Right lobe of liver (tissue), 6 donors: ENCODE results near the gene ZNF425. TPM values are rescaled to one million over a fixed set of nuclear protein-coding genes. Genes with fewer than 3 reads are reported as not detected.
"Not testable (repeated sequence)": the region's sequence is repeated elsewhere in the genome, so short reads cannot be mapped to it uniquely, and the experiment has no call there.

Source experiments
- ATAC-seq, 4 donors: fragments of 200-7000 bp; cut with Tn5 transposase; one replicate each; pipeline ENCODE4 v1.9.1; 2020; ENCODE audit warnings: mild to moderate bottlenecking in 4 of 4, moderate library complexity in 4 of 4
- DNase-seq, 3 donors: peaks; one replicate each; pipeline ENCODE4 v3.0.0-alpha.2; 2020
- H3K27ac ChIP-seq, 3 donors: fragments of 200-600 bp; one replicate each; pipeline ENCODE4 v1.8.0; 2022
- H3K27me3 ChIP-seq, 2 donors: fragments of 200-600 bp; one replicate each; pipeline ENCODE4 v1.8.0; 2022
- H3K36me3 ChIP-seq, 4 donors: fragments of 200-600 bp; sonication (generic) in 1 of 4; one replicate each; pipeline versions ENCODE4 v1.5.1 to v1.8.0; 2017 to 2022; ENCODE audit warnings: control low read depth in 1 of 4
- H3K4me1 ChIP-seq, 4 donors: fragments of 200-600 bp; sonication (generic) in 1 of 4; one replicate each; pipeline versions ENCODE4 v1.5.1 to v1.8.0; 2017 to 2022; ENCODE audit warnings: control low read depth in 1 of 4
- H3K4me3 ChIP-seq, 3 donors: fragments of 200-600 bp; one replicate each; pipeline ENCODE4 v1.8.0; 2022
- H3K9me3 ChIP-seq, 4 donors: fragments of 200-600 bp; sonication (generic) in 1 of 4; one replicate each; pipeline versions ENCODE4 v1.5.1 to v1.8.0; 2017 to 2022; ENCODE audit warnings: control low read depth in 1 of 4
- POLR2A ChIP-seq: fragments of 450-650 bp; IDR thresholded peaks from one replicate; pipeline ENCODE4 v1.6.1; 2017; ENCODE audit warnings: antibody characterized with exemption, mild to moderate bottlenecking
- WGBS: methylation state at CpG from one replicate; pipeline ENCODE4 v1.1.6; 2018; ENCODE audit warnings: low coverage, low lambda C conversion rate; ENCODE audit not compliant: insufficient coverage; ENCODE audit errors: missing lambda C conversion rate; 5-methylcytosine and 5-hydroxymethylcytosine counted together
- intact Hi-C, 2 donors: fragments of 100-400 bp; cut with DNase I; formaldehyde crosslinking; loops; one replicate each; pipeline versions ENCODE4 v1.11.2 to v1.14.1; 2022
- total RNA-seq, 6 experiments: library from RNA; depleted of rRNA in 2 of 6; stranded (reverse); fragments of >200 nt in 2 of 6; fragmentation: NEBNext Ultra II Directional in 3 of 6; extraction: Animal tissue kit (Norgen Biotek cat#: 25700) in 3 of 6; gene quantifications; one replicate each; pipeline versions ENCODE4 v1.1.0 to v1.2.4, GENCODE V29; 2016 to 2023
- TF ChIP-seq, protein P1 (sequence below), 4 donors: fragments of 200-600 bp in 3 of 4; fragments of 450-650 bp in 1 of 4; IDR thresholded peaks; one replicate each; pipeline versions ENCODE4 v1.5.1 to v1.8.0; 2016 to 2022; ENCODE audit warnings: antibody characterized with exemption in 4 of 4, mild to moderate bottlenecking in 2 of 4
- donor health status: DM: no; HTN: yes; CAD: no.
- donor health status: DM: no; HTN: no; CAD: no.
- donor health status: DM: no; HTN: no; CAD: no.
- donor health status: DM: no; HTN: yes; CAD: no.
- donor health status: DM: no; HTN: yes; CAD: no.

ZNF425 gene
- total RNA-seq, 6 experiments from 2014 or later = 0.06 to 1.4 (median 0.44) TPM

DNA sequence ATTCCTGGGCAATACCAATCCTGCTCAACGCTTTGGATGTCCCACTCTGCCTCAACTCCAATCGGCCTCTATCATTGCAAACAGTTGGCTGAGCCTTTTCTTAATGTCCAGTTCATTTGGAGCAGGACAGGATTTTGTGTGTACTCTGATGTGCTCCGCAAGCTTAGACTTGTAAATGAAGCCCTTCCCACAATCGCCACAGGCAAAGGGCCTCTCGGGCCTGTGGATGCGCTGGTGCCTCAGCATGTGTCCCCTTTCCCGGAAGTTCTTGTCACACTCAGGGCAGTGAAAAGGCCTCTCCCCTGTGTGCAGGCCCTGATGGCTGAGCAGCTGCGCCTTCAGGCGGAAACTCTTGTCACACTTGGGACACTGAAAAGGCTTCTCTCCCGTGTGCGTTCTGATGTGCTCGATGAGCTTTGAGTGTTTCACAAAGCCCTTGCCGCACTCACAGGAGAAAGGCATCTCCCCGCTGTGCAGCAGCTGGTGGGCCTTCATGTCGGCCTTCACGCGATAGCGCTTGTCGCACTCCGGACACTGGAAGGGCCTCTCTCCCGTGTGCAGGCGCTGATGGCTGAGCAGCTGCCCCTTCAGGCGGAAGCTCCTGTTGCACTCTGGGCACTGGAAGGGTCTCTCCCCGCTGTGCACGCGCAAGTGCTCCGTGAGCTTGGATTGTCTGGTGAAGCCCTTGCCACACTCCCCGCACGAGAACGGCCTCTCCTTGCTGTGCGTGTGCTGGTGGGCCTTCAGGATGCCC, 55.6 kb downstream of the ZNF425 start:
- 94% methylated on average over 11 of the region's 31 CpGs for WGBS
- intact Hi-C loops = no loop called here
- TF ChIP-seq POLR2A = no peak
- TF ChIP-seq, protein P1, sequence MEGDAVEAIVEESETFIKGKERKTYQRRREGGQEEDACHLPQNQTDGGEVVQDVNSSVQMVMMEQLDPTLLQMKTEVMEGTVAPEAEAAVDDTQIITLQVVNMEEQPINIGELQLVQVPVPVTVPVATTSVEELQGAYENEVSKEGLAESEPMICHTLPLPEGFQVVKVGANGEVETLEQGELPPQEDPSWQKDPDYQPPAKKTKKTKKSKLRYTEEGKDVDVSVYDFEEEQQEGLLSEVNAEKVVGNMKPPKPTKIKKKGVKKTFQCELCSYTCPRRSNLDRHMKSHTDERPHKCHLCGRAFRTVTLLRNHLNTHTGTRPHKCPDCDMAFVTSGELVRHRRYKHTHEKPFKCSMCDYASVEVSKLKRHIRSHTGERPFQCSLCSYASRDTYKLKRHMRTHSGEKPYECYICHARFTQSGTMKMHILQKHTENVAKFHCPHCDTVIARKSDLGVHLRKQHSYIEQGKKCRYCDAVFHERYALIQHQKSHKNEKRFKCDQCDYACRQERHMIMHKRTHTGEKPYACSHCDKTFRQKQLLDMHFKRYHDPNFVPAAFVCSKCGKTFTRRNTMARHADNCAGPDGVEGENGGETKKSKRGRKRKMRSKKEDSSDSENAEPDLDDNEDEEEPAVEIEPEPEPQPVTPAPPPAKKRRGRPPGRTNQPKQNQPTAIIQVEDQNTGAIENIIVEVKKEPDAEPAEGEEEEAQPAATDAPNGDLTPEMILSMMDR (IDR thresholded peaks at IDR 0.05) = no peak
- no peaks in the 10 kb centered on the region for H3K4me1 ChIP-seq
- peaks cover 0 to 30% (median 6%) of the 10 kb centered on the region in 4 donors for H3K36me3 ChIP-seq
- H3K27me3 ChIP-seq = no peaks in the 10 kb centered on the region
- H3K9me3 ChIP-seq = no peaks in the 10 kb centered on the region
- no peak overlapping the region for H3K27ac ChIP-seq
- no peak overlapping the region for H3K4me3 ChIP-seq
- DNase-seq = no peak
- no peak for ATAC-seq

DNA sequence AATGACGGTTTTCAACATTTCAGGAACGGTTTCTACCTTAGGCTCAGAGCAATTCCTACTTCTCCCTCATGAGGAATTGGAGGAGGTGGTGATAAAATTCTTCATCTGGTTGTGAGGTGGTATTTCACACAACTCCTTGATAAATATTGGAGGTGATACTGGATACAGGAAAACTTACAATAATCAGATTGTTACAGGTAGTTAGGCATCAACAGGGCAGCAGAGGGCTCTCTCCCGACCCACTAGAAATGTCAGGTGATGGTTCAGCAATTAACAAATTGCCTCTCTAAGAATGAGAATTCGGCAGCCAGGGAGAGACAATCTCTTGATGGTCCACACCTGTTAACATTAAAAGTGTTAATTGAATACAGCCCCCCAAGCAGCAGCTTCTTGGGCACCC, 58.3 kb downstream of the ZNF425 start:
- DNase-seq (no peak), ATAC-seq (no peak)
- intact Hi-C loops = no loop called here
- H3K27me3 ChIP-seq = no peaks in the 10 kb centered on the region
- 65% methylated on average over 4 of the region's 4 CpGs for WGBS
- H3K27ac ChIP-seq = no peak overlapping the region
- H3K9me3 ChIP-seq = no peaks in the 10 kb centered on the region
- H3K4me3 ChIP-seq = no peak overlapping the region
- H3K36me3 ChIP-seq = peaks cover 0 to 27% (median 6%) of the 10 kb centered on the region in 4 donors
- TF ChIP-seq, protein P1 (IDR thresholded peaks at IDR 0.05) = peak in 2 of 4 donors; percentile 15 to 24
- no peak for TF ChIP-seq POLR2A
- no peaks in the 10 kb centered on the region for H3K4me1 ChIP-seq

DNA sequence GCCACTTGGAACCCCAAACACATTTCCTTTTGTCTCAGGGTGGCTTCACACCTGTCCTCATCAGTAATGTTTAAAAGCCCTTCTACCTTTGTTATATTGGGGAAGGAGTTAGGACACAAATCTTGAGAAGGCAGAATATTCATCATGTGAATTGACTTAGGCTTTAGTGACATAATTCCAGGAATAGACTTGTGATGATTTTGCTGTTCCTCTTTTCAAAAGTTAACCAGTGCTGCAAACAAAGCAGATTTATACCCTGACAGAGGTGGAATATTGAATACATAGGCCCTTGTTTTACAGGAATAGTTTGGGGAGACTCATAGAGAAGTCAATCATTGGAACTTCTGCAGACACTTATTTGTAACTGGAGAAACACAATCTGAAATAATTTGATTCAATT, 62.6 kb downstream of the ZNF425 start:
- TF ChIP-seq, protein P1 (IDR thresholded peaks at IDR 0.05) = no peak
- no peak for TF ChIP-seq POLR2A
- intact Hi-C loops = no loop called here

DNA sequence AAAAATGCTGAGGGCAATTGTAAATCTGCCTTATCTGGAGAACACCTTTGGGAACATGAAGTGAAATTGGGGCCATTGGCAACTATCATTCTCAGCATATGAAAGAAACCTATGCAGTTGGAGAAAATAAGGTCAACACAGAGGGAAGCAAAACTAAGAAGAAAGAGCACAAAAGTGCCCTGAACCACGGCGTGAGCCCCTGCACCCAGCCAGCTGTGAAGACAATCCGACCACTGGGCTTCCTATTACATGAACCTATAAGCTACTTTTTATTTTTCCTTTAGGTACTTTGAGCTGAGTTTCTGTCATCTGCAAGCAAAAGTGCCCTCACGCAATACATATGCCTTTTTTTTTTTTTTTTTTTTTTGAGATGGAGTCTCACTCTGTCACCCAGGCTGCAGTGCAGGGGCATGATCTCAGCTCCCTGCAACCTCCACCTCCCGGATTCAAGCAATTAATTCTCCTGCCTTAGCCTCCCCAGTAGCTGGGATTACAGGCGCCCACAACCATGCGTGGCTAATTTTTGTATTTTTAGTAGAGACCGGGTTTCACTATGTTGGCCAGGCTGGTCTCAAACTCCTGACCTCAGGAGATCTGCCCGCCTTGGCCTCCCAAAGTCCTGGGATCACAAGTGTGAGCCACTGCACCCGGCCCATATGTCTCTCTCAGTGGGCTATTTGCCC, 63.8 kb downstream of the ZNF425 start:
- H3K27ac ChIP-seq, ATAC-seq, H3K4me3 ChIP-seq, H3K27me3 ChIP-seq, H3K9me3 ChIP-seq, H3K36me3 ChIP-seq, DNase-seq, H3K4me1 ChIP-seq, intact Hi-C loops: not testable (repeated sequence)
- 92% methylated on average over 8 of the region's 10 CpGs for WGBS

More for the DNA sequence above, 62.6 kb downstream of the ZNF425 start:
- no peak for ATAC-seq
- Histone ChIP-seq H3K9me3 (no peaks in the 10 kb centered on the region), H3K4me1 (no peaks in the 10 kb centered on the region), H3K27ac (no peak overlapping the region), H3K27me3 (no peaks in the 10 kb centered on the region), H3K4me3 (no peak overlapping the region), H3K36me3 (no peaks in the 10 kb centered on the region)
- DNase-seq = no peak

DNA sequence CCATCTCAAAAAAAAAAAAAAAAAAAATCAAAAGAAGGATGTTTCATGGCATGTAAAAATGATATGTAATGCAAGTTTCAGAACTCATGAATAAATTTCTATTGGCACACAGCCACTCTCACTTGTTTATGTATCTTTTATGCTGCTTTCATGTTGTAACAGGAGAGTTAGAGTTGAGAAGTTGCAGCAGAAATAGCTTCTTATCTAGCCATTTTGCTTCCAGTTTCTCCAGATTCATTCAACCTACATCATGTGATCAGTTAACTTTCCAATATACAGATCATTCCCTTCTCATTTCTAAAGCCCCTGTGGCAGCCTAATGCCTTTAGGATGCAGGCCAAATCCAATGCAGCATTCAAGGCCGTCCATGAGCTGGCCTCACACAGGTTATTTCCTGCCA, 66.0 kb downstream of the ZNF425 start:
- intact Hi-C loops = no loop called here
- Histone ChIP-seq H3K9me3 (no peaks in the 10 kb centered on the region), H3K4me3 (no peak overlapping the region), H3K27ac (no peak overlapping the region), H3K27me3 (no peaks in the 10 kb centered on the region), H3K36me3 (no peaks in the 10 kb centered on the region), H3K4me1 (no peaks in the 10 kb centered on the region)
- WGBS = 38% methylated on average over 1 of the region's 1 CpG
- no peak for ATAC-seq
- DNase-seq = no peak
- TF ChIP-seq POLR2A = no peak
- TF ChIP-seq, protein P1 (IDR thresholded peaks at IDR 0.05) = no peak
